Activated CD8-positive, alpha-beta T cell treated with anti-CD3 and anti-CD28 coated beads for 36 hours (primary cell): ENCODE measurements around the gene DCHS1. TPM values are rescaled to one million over a fixed set of nuclear protein-coding genes. Genes with fewer than 3 reads are reported as not detected.

Experiments used
- ATAC-seq: fragments of 200-7000 bp; cut with Tn5 transposase; one replicate; pipeline ENCODE4 v1.10.0; 2021; ENCODE audit warnings: mild to moderate bottlenecking, moderate library complexity
- CTCF ChIA-PET: fragments of 350-600 bp; sonication (Branson Sonifier 250); formaldehyde crosslinking; loops from one replicate; lab custom pipeline; 2021; ENCODE audit warnings: antibody characterized with exemption; lab: Charles Lee
- POLR2A ChIA-PET: fragments of 350-600 bp; sonication (Branson Sonifier 250); formaldehyde crosslinking; loops from one replicate; lab custom pipeline; 2021; ENCODE audit warnings: antibody characterized with exemption; lab: Charles Lee
- DNase-seq: peaks from one replicate; pipeline ENCODE4 v3.0.0-alpha.2; 2020
- H3K27ac Mint-ChIP-seq: one replicate; pipeline ENCODE4 v1.8.0; 2021; ENCODE audit warnings: mild to moderate bottlenecking, mixed read lengths
- H3K27me3 Mint-ChIP-seq: one replicate; pipeline ENCODE4 v1.8.0; 2021; ENCODE audit warnings: mixed read lengths
- H3K36me3 Mint-ChIP-seq: one replicate; pipeline ENCODE4 v1.8.0; 2021; ENCODE audit warnings: low read depth, mixed read lengths
- H3K4me1 Mint-ChIP-seq: one replicate; pipeline ENCODE4 v1.8.0; 2021; ENCODE audit warnings: low read depth, mixed read lengths
- H3K4me3 Mint-ChIP-seq: one replicate; pipeline ENCODE4 v1.8.0; 2021; ENCODE audit warnings: mild to moderate bottlenecking, moderate library complexity, mixed read lengths
- H3K9me3 Mint-ChIP-seq: one replicate; pipeline ENCODE4 v1.8.0; 2021; ENCODE audit warnings: mixed read lengths
- intact Hi-C: fragments of 100-400 bp; cut with micrococcal nuclease; formaldehyde crosslinking; loops from one replicate; pipeline ENCODE4 v1.10.0; 2022
- total RNA-seq, 2 experiments: library from RNA; stranded (reverse); gene quantifications; one replicate each; pipeline ENCODE4 v1.2.3, GENCODE V29; 2021
- TF ChIP-seq, protein P1 (sequence below): fragments of 200-600 bp; IDR thresholded peaks from one replicate; pipeline ENCODE4 v1.8.0; 2022; ENCODE audit warnings: antibody characterized with exemption, mild to moderate bottlenecking

DCHS1 gene
- total RNA-seq, 2 experiments from 2014 or later: 1.6 TPM

DNA sequence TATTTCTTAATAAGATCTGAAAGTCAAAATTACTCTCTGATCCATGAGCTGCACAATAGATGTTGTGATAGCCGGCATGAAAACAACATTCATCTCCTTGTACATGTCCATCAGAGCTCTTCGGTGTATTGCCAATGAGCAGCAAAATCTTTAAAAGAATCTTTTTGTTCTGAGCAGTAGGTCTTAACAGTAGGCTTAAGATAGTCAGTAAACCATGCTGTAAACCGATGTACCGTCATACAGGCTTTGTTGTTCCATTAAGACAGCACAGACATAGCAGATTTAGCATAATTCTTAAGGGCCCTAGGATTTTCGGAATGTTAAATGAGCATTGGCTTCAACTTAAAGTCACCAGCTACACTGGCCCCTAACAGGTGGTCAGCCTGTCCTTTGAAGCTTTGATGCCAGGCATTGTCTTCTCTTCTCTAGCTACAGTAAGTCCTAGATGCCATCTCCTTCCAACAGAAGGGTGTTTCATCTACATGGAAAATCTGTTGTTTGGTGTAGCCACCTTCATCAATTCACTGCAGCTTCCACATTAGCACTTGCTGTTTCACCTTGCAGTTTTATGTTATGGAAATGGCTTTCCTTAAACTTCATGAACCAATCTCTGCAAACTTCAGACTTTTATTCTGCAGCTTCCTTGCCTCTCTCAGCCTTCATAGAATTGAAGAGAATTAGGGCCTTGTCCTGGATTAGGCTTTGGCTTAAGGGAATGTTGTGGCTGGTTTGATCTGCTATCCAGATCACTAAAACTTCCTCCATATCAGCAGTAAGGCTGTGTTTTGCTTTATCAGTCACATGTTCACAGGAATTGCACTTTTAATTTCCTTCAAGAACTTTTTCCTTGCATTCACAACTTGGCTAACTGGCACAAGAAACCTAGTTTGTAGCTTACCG, 80.5 kb downstream of the DCHS1 start:
- TF ChIP-seq, protein P1, sequence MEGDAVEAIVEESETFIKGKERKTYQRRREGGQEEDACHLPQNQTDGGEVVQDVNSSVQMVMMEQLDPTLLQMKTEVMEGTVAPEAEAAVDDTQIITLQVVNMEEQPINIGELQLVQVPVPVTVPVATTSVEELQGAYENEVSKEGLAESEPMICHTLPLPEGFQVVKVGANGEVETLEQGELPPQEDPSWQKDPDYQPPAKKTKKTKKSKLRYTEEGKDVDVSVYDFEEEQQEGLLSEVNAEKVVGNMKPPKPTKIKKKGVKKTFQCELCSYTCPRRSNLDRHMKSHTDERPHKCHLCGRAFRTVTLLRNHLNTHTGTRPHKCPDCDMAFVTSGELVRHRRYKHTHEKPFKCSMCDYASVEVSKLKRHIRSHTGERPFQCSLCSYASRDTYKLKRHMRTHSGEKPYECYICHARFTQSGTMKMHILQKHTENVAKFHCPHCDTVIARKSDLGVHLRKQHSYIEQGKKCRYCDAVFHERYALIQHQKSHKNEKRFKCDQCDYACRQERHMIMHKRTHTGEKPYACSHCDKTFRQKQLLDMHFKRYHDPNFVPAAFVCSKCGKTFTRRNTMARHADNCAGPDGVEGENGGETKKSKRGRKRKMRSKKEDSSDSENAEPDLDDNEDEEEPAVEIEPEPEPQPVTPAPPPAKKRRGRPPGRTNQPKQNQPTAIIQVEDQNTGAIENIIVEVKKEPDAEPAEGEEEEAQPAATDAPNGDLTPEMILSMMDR: no peak
- H3K4me1 Mint-ChIP-seq: no peaks in the 10 kb centered on the region
- intact Hi-C loops: no loop called here
- ATAC-seq (no peak), DNase-seq (no peak)
- ChIA-PET CTCF (interaction anchor here (0.7 to 1.9 kb wide), 6 partner anchors 11 to 222 kb away, joined by 3 to 5 read pairs (median 4); no protein-coding TSS in a partner anchor), POLR2A (interaction anchor here (0.6 to 1.2 kb wide), 2 partner anchors 29 to 101 kb away, joined by 3 read pairs; no protein-coding TSS in a partner anchor)
- H3K4me3 Mint-ChIP-seq: no peak overlapping the region
- no peaks in the 10 kb centered on the region for H3K9me3 Mint-ChIP-seq
- peaks cover 16% of the 10 kb centered on the region for H3K36me3 Mint-ChIP-seq
- H3K27ac Mint-ChIP-seq: no peak overlapping the region
- H3K27me3 Mint-ChIP-seq: no peaks in the 10 kb centered on the region

DNA sequence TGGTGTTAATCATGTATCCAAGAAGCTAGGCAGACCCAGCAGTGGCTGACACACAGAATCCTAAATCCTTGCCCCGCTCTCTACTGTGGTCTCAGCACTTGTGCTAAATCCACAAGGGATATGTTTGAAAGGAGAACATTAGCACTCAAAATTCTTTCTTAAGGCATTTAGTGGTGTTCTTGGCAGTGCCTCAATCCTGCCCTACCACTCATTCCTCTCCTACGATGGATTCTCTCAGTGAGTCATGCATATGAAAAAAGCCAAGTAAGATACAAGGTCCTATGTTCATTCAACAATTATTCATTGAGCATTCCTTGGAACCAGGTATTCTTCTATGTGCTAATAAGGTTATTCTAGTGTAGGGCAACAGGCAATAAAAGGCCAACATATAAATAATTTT, 83.4 kb downstream of the DCHS1 start:
- no peaks in the 10 kb centered on the region for H3K4me1 Mint-ChIP-seq
- peaks cover 18% of the 10 kb centered on the region for H3K36me3 Mint-ChIP-seq
- H3K27me3 Mint-ChIP-seq: no peaks in the 10 kb centered on the region
- ChIA-PET CTCF (interaction anchor here (1.6 kb wide), 1 partner anchor 134 kb away, joined by 3 read pairs; no protein-coding TSS in a partner anchor), POLR2A (no interaction called here)
- DNase-seq: no peak
- no peak overlapping the region for H3K4me3 Mint-ChIP-seq
- H3K27ac Mint-ChIP-seq: no peak overlapping the region
- ATAC-seq: no peak
- no peaks in the 10 kb centered on the region for H3K9me3 Mint-ChIP-seq
- TF ChIP-seq, protein P1: no peak
- intact Hi-C loops: no loop called here

DNA sequence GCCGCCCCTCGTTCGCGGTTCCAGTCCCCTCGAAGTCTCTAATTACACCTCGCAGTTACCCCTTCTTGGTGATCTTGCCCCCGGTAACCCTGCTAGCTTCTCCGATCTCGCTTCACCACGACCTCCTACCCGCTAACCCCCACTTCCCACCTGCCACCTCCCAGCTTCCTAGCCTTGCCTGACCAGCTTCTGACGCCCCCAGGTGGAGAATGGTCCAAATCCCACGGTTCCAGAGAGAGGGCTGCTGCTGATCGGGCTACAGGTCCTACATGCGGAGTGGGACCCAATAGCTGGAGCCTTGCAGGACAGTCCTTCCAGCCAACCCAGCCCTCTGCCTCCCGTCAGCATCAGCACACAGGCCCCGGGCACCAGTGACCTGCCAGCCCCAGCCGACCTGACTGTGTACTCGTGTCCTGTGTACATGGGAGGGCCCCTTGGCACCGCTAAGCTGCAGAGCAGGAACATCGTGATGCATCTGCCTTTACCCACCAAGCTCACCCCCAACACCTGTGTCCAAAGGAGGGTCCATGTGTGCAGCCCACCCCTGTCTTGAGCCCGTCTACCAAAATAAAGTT, 84.1 kb downstream of the DCHS1 start:
- no peak for DNase-seq
- H3K9me3 Mint-ChIP-seq: no peaks in the 10 kb centered on the region
- no peak overlapping the region for H3K27ac Mint-ChIP-seq
- no peaks in the 10 kb centered on the region for H3K27me3 Mint-ChIP-seq
- POLR2A ChIA-PET: no interaction called here
- H3K4me1 Mint-ChIP-seq: no peaks in the 10 kb centered on the region
- no peak overlapping the region for H3K4me3 Mint-ChIP-seq
- CTCF ChIA-PET: no interaction called here
- intact Hi-C loops: no loop called here
- no peak for ATAC-seq
- TF ChIP-seq, protein P1: no peak
- H3K36me3 Mint-ChIP-seq: peaks cover 18% of the 10 kb centered on the region

Other genes starting within 250 kb of the DCHS1 start
- 10 to 100 TPM; 28.1 to 31.1 TPM for gene APBB1, start 236.7 kb downstream of the DCHS1 start, total RNA-seq
- not detected for gene HPX, start 214.8 kb downstream of the DCHS1 start, total RNA-seq
- gene TRIM3, start 181.9 kb downstream of the DCHS1 start, total RNA-seq: 1 to 10 TPM; 4.4 to 5.5 TPM
- gene ARFIP2, start 174.5 kb downstream of the DCHS1 start, total RNA-seq: 10 to 100 TPM; 36.9 to 38.3 TPM
- gene TIMM10B, start 174.3 kb downstream of the DCHS1 start, total RNA-seq: 10 to 100 TPM; 40.6 to 43.0 TPM
- 10 to 100 TPM; 27.5 to 28.2 TPM for gene DNHD1, start 158.5 kb downstream of the DCHS1 start, total RNA-seq
- gene RRP8, start 52.2 kb downstream of the DCHS1 start, total RNA-seq: 10 to 100 TPM; 39.6 to 43.1 TPM
- 10 to 100 TPM; 70.6 to 71.7 TPM for gene ILK, start 52.0 kb downstream of the DCHS1 start, total RNA-seq
- 100 to 1,000 TPM; 151 to 160 TPM for gene TAF10, start 43.6 kb downstream of the DCHS1 start, total RNA-seq
- gene TPP1, start 36.4 kb downstream of the DCHS1 start, total RNA-seq: 10 to 100 TPM; 28.1 to 31.4 TPM
- gene MRPL17, start 27.5 kb upstream of the DCHS1 start, total RNA-seq: 100 to 1,000 TPM; 140 to 144 TPM
- gene OR2AG2, start 116.2 kb upstream of the DCHS1 start, total RNA-seq: under 1 TPM; 0.29 to 0.45 TPM
- gene OR2AG1, start 127.2 kb upstream of the DCHS1 start, total RNA-seq: not detected
- under 1 TPM; 0.16 to 0.38 TPM for gene OR6A2, start 143.9 kb upstream of the DCHS1 start, total RNA-seq
- gene OR10A5, start 189.9 kb upstream of the DCHS1 start, total RNA-seq: not detected
- gene OR10A2, start 207.2 kb upstream of the DCHS1 start, total RNA-seq: not detected
- gene OR10A4, start 220.8 kb upstream of the DCHS1 start, total RNA-seq: not detected
- not detected for gene OR2D2, start 236.7 kb upstream of the DCHS1 start, total RNA-seq